Prostate gland (tissue), 2 donors: Measurements from ENCODE around the gene DCTN2. TPM values are rescaled to one million over a fixed set of nuclear protein-coding genes. Genes with fewer than 3 reads are reported as not detected.

Experiments
- DNase-seq: peaks from one replicate; pipeline ENCODE4 v3.0.0-alpha.2; 2019; ENCODE audit warnings: low spot score
- H3K27ac ChIP-seq, 2 donors: fragments of 200-600 bp; sonication (generic); 2 replicates each; pipeline ENCODE4 v1.5.1; 2017 to 2019
- H3K27me3 ChIP-seq: fragments of 200-600 bp; sonication (generic); replicated peaks from 2 replicates; pipeline ENCODE4 v1.5.1; 2019; ENCODE audit not compliant: insufficient read depth
- H3K36me3 ChIP-seq, 2 donors: fragments of 200-600 bp; sonication (generic); 1 replicate in 1 of 2; 2 replicates in 1 of 2; pipeline versions ENCODE4 v1.5.1 to v1.8.1; 2017 to 2019
- H3K4me1 ChIP-seq: fragments of 200-600 bp; sonication (generic); replicated peaks from 2 replicates; pipeline ENCODE4 v1.5.1; 2019
- H3K4me3 ChIP-seq, 2 donors: fragments of 200-600 bp; sonication (generic); 2 replicates each; pipeline ENCODE4 v1.5.1; 2017 to 2019
- H3K9me3 ChIP-seq: fragments of 200-600 bp; sonication (generic); 2 replicates; pipeline ENCODE4 v1.5.1; 2017
- POLR2A ChIP-seq: fragments of 450-650 bp; IDR thresholded peaks from one replicate; pipeline ENCODE4 v1.6.1; 2016; ENCODE audit warnings: antibody characterized with exemption, mild to moderate bottlenecking
- POLR2AphosphoS5 ChIP-seq: sonication (generic); formaldehyde crosslinking; IDR thresholded peaks from one replicate; pipeline ENCODE4 v1.6.1; 2017; ENCODE audit warnings: antibody characterized with exemption
- WGBS: methylation state at CpG from one replicate; pipeline ENCODE4 v1.1.5; 2018; 5-methylcytosine and 5-hydroxymethylcytosine counted together
- intact Hi-C: fragments of 100-400 bp; cut with DNase I; formaldehyde crosslinking; loops from one replicate; pipeline ENCODE4 v1.14.2; 2022
- total RNA-seq, 2 donors: library from RNA; depleted of rRNA; stranded (reverse); fragments of >200 nt; gene quantifications; one replicate each; pipeline ENCODE4 v1.1.0, GENCODE V29; 2016
- TF ChIP-seq, protein P1 (sequence below), 4 experiments: fragments of 200-600 bp in 2 of 4; fragments of 450-650 bp in 2 of 4; sonication (generic) in 2 of 4; IDR thresholded peaks; 1 replicate in 3 of 4; 2 replicates in 1 of 4; pipeline ENCODE4 v1.5.1; 2016 to 2019; ENCODE audit warnings: antibody characterized with exemption in 4 of 4, mild to moderate bottlenecking in 2 of 4, moderate library complexity in 2 of 4

DCTN2 gene
- total RNA-seq, 2 donors from 2014 or later = 131 to 157 TPM

DNA sequence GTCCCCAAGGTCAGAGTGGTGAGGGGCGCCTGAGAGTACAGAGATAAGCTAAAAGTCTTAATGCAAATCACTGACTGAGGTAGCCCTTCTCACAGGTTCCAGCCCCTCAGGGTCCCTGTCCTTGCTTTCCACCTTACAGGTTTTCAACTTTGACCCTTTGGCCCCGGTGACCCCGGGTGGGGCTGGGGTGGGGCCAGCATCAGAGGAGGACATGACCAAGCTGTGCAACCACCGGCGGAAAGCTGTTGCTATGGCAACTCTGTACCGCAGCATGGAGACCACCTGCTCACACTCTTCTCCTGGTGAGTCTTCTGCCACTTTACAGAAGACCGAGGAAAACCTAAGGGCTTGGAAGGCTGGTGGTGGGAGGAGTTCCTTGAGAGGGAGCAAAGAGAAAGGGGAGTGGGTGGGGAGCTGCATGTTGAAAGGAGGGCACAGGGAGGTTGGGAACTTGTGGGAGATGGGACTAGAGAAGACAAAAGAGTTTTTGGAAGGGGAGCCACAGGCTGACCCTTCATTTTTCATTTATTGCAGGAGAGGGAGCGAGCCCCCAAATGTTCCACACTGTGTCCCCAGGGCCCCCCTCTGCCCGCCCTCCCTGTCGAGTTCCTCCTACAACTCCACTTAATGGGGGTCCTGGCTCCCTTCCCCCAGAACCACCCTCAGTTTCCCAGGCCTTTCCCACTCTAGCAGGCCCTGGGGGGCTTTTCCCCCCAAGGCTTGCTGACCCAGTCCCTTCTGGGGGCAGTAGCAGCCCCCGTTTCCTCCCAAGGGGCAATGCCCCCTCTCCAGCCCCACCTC, 22.0 kb downstream of the DCTN2 start:
- no peaks in the 10 kb centered on the region for H3K9me3 ChIP-seq
- DNase-seq = no peak
- no peaks in the 10 kb centered on the region for H3K27me3 ChIP-seq
- peak overlapping the region in 1 of 2 donors; percentile 85 for H3K4me3 ChIP-seq
- WGBS = 61% methylated on average over 11 of the region's 11 CpGs
- intact Hi-C loops = loop anchor here (5.0 kb wide), 1 partner anchor 82 kb away; no protein-coding TSS in a partner anchor
- TF ChIP-seq, protein P1, sequence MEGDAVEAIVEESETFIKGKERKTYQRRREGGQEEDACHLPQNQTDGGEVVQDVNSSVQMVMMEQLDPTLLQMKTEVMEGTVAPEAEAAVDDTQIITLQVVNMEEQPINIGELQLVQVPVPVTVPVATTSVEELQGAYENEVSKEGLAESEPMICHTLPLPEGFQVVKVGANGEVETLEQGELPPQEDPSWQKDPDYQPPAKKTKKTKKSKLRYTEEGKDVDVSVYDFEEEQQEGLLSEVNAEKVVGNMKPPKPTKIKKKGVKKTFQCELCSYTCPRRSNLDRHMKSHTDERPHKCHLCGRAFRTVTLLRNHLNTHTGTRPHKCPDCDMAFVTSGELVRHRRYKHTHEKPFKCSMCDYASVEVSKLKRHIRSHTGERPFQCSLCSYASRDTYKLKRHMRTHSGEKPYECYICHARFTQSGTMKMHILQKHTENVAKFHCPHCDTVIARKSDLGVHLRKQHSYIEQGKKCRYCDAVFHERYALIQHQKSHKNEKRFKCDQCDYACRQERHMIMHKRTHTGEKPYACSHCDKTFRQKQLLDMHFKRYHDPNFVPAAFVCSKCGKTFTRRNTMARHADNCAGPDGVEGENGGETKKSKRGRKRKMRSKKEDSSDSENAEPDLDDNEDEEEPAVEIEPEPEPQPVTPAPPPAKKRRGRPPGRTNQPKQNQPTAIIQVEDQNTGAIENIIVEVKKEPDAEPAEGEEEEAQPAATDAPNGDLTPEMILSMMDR (IDR thresholded peaks at IDR 0.05) = no peak
- no peak for TF ChIP-seq POLR2AphosphoS5
- no peak for TF ChIP-seq POLR2A
- H3K4me1 ChIP-seq = peaks cover 21% of the 10 kb centered on the region
- H3K27ac ChIP-seq = peak overlapping the region in 1 of 2 donors; percentile 99
- H3K36me3 ChIP-seq = peaks cover 8 to 14% of the 10 kb centered on the region in 2 donors

DNA sequence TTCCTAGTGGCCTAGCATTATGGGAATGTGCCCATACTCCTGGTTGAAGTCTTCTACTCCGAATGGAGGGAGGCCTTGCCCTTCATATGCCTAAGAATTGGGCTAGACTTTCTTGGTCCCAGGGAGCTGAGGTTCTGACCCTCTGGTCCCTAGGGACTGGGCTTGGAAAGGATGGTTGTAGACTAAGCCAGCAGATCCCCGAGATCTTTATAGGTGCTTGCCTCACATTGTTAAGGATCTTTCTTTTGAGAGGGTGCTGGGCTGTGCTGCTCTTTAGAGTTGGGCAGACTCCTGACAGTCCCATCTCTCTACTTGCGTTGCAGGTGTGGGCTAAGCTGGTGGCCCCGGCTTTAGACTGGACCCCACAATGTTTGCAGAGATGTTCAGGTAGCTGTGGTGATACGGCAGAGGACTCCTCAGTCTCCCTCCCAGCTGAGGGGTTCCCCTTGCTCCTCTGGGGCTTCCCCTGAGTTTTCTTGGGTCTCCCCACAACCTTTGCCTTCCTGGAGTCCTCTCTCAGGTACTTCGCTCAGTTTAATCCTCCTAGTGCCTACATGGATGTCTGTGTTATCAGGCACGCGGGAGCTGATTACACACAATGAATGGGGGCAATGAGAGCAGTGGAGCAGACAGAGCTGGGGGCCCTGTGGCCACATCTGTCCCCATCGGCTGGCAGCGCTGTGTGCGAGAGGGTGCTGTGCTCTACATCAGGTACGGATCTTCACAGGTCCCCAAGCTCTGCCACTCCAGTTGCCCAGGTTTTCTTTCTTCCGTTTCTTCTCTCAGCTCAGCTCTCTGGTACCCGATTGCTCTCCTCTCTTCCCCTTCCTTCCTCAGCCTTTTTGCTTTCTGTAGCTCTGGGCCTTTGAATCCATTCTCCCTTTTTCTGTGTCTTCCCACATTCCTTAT, 23.0 kb downstream of the DCTN2 start:
- intact Hi-C loops = loop anchor here (5.0 kb wide), 1 partner anchor 83 kb away; no protein-coding TSS in a partner anchor
- no peak for TF ChIP-seq POLR2AphosphoS5
- no peak for TF ChIP-seq POLR2A
- TF ChIP-seq, protein P1 (IDR thresholded peaks at IDR 0.05) = no peak
- no peaks in the 10 kb centered on the region for H3K27me3 ChIP-seq
- H3K27ac ChIP-seq = peak overlapping the region; percentile 99
- peaks cover 5 to 8% of the 10 kb centered on the region in 2 donors for H3K36me3 ChIP-seq
- DNase-seq = no peak
- no peaks in the 10 kb centered on the region for H3K9me3 ChIP-seq
- peaks cover 21% of the 10 kb centered on the region for H3K4me1 ChIP-seq
- H3K4me3 ChIP-seq = peak overlapping the region; percentile 67 to 85
- 59% methylated on average over 14 of the region's 14 CpGs for WGBS

DNA sequence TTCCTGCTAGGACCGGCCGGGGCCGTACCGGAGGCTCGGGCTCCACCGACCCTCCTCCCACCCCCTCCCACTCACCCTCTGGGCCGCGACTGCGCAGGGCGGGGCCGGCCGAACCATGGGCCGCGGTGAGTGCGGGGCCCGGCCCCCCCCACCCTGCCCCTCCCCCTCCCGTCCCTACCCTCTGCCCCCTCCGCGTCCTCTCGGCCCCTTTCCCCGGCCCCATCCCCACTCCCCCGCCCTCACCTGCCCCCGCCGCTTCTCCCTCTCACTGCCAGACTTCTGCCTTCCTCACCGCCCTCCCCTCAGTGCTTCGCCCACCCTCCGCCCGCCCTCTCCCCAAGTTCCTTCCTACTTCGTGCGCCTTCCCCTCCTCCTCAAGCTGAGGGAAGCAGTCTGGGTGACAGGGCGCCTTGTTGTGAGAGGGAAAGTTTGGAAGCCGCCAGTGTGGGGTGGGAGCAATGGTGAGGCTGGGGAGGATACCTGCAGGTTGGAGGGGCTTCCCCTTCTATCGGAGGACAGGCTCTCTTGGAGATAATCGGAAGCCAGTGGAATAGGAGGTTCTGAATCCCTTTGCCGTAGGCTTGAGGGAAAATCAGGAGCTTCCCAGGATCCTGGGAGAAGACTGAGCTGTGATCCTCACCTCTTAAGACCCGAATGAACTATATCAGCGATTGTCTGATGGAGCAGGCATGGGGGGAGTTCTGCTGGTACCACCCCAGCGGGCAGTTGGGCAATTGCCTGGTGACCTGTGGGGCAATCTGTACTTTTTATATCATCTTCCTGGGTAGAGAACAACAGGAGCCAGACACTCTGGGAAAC, 23.9 kb downstream of the DCTN2 start:
- Histone ChIP-seq H3K36me3 (peaks cover 5 to 8% of the 10 kb centered on the region in 2 donors), H3K4me3 (peak overlapping the region; percentile 67 to 85), H3K27ac (peak overlapping the region; percentile 99), H3K27me3 (no peaks in the 10 kb centered on the region), H3K4me1 (peaks cover 21% of the 10 kb centered on the region), H3K9me3 (no peaks in the 10 kb centered on the region)
- WGBS = under 1% methylated on average over 23 of the region's 38 CpGs
- intact Hi-C loops = loop anchor here (5.0 kb wide), 1 partner anchor 84 kb away; no protein-coding TSS in a partner anchor
- peak; percentile 48 for DNase-seq
- TF ChIP-seq POLR2AphosphoS5 (no peak), POLR2A (peak; percentile 59)
- TF ChIP-seq, protein P1 (IDR thresholded peaks at IDR 0.05) = peak in 1 of 4 experiments; percentile 23

DNA sequence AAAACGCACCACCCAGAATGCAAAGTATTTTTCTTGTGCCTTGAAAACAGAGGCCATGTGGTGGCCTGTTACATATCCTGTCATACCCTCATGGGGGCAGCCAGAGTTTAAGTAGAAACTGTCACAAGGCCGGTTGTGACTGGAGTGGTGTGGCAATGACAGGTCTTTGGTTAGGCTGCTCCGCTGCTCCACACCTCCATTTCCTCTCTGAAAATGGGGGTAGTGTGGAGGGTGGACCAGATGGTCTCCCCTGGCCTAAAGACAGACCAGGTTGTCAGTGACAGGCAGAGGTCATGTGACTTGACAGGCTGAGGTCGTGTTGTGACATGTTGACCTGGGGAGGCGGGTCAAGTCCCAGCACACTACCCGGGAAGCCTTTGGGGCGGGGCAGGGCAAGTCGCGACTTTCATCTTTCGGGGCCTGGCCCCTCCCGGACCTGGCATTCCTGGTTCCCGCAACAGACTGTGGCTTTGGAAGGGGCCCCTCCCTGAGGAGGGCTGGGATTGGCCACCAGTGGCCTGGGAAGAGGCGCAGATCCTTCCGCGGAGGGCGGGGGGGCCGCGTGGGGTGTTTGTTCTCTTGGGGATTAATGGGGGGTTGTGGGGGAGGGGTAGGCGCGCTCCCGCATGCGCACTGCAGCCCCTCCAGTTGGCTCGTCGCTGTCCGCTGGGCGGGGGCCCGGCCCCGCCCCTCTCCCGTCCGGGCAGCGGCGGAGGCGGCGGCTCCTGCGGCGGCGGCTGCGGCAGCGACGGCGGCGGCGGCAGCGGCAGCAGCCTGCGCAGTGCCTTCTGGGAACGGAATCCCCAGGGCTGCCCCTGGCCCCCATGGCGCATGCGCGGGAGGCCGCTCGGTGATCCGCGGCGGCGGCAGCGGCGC, 24.7 kb downstream of the DCTN2 start, which contains the start of gene MBD6:
TSS of gene MBD6 (plus strand) at position 814 of the 876 bp plus-strand sequence. CDS start 1,480 bp downstream, outside the sequence.
- Histone ChIP-seq H3K4me3 (peak within 1 kb of the TSS; percentile 67 to 85), H3K9me3 (no peaks in the 10 kb centered on the region), H3K27ac (peak within 1 kb of the TSS; percentile 99), H3K4me1 (peaks cover 21% of the 10 kb centered on the region), H3K27me3 (no peaks in the 10 kb centered on the region), H3K36me3 (peaks cover 5 to 8% of the 10 kb centered on the region in 2 donors)
- TF ChIP-seq POLR2AphosphoS5 (peak; percentile 77), POLR2A (peak; percentile 16)
- TF ChIP-seq, protein P1 (IDR thresholded peaks at IDR 0.05) = no peak
- peak; percentile 93 for DNase-seq
- intact Hi-C loops = loop anchor here (5.0 kb wide), 1 partner anchor 85 kb away; no protein-coding TSS in a partner anchor
- under 1% methylated on average over 34 of the region's 57 CpGs for WGBS
